Adipocyte (in vitro differentiated cells): ENCODE results near the gene SCAF1.
"Not testable (repeated sequence)": the region's sequence is repeated elsewhere in the genome, so short reads cannot be mapped to it uniquely, and the experiment has no call there.

Experiments
- DNase-seq: peaks from one replicate; pipeline ENCODE4 v3.0.0-alpha.2; 2015; ENCODE audit warnings: low read depth
- H3K27me3 ChIP-seq: replicated peaks from 2 replicates; pipeline ENCODE4 v1.7.0; 2013; ENCODE audit warnings: mild to moderate bottlenecking, low read length, moderate library complexity; ENCODE audit not compliant: control insufficient read depth, insufficient read depth
- H3K36me3 ChIP-seq: 2 replicates; pipeline ENCODE4 v1.7.0; 2013; ENCODE audit warnings: low read length, mild to moderate bottlenecking, moderate library complexity; ENCODE audit not compliant: control insufficient read depth, insufficient read depth, severe bottlenecking
- H3K4me1 ChIP-seq: 2 replicates; pipeline ENCODE4 v1.7.0; 2013; ENCODE audit warnings: mild to moderate bottlenecking, low read length, moderate library complexity; ENCODE audit not compliant: control insufficient read depth, insufficient read depth
- H3K4me3 ChIP-seq: 2 replicates; pipeline ENCODE4 v1.7.0; 2013; ENCODE audit warnings: mild to moderate bottlenecking, low read length, moderate library complexity
- H3K9ac ChIP-seq: 2 replicates; pipeline ENCODE4 v1.7.0; 2013; ENCODE audit warnings: mild to moderate bottlenecking, low read length, moderate library complexity
- H3K9me3 ChIP-seq: 2 replicates; pipeline ENCODE4 v1.7.0; 2013; ENCODE audit warnings: mild to moderate bottlenecking, low read length, moderate library complexity; ENCODE audit not compliant: control insufficient read depth

The SCAF1 gene

GRCh38 chr19:49624967-49625910 is 16.8 kb upstream of the SCAF1 start:
- H3K4me1 ChIP-seq, result peaks cover 8% of the 10 kb centered on the region
- no peaks in the 10 kb centered on the region for H3K27me3 ChIP-seq
- no peak overlapping the region for H3K9ac ChIP-seq
- H3K4me3 ChIP-seq, result no peak overlapping the region
- peaks cover 24% of the 10 kb centered on the region for H3K36me3 ChIP-seq
- H3K9me3 ChIP-seq, result no peaks in the 10 kb centered on the region
- no peak for DNase-seq

DNA sequence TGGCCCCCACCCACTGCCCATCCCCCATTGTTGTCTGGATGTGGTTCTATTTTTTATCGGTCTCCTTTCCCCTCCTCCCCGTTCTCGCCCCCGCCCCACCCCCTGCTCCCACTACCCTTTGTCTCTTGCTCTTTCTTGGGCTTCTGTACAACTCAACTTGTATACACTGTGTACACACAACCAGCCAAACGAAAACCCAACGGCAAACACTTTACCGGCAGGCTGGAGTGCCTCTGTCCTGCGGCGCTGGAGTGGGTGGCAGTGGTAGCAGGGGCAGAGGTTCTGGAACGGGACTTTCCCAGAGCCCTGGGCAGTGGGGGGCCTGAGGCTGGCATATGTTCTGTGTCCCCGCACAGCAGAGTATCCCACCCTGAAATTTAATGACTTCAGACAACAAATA is 15.8 kb upstream of the SCAF1 start:
- Histone ChIP-seq H3K4me3 (no peak overlapping the region), H3K27me3 (no peaks in the 10 kb centered on the region), H3K9me3 (no peaks in the 10 kb centered on the region), H3K4me1 (peaks cover 16% of the 10 kb centered on the region), H3K9ac (no peak overlapping the region), H3K36me3 (peaks cover 22% of the 10 kb centered on the region)
- DNase-seq, result no peak

DNA sequence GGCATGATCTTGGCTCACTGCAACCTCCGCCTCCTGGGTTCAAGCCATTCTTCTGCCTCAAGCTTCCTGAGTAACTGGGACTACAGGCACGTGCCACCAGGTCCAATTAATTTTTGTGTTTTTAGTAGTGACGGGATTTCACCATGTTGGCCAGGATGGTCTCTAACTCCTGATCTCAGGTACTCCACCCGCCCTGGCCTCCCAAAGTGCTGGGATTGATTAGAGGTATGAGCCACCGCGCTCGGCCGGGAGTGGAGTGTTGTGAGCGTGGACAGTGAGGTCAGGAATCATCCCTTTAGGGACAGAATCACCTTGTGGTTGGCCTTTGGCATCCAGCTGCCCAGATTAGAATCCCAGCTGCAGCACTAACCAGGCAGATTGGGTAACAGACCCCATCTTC is 12.3 kb upstream of the SCAF1 start:
- DNase-seq, result no peak
- H3K4me1 ChIP-seq, result peaks cover 34% of the 10 kb centered on the region
- H3K9me3 ChIP-seq, result no peaks in the 10 kb centered on the region
- H3K4me3 ChIP-seq, result no peak overlapping the region
- H3K27me3 ChIP-seq, result no peaks in the 10 kb centered on the region
- H3K9ac ChIP-seq, result no peak overlapping the region
- peaks cover 14% of the 10 kb centered on the region for H3K36me3 ChIP-seq

- H3K27me3 ChIP-seq, result no peaks in the 10 kb centered on the region
- peaks cover 19% of the 10 kb centered on the region for H3K36me3 ChIP-seq
- H3K4me1 ChIP-seq, result peaks cover 40% of the 10 kb centered on the region
- H3K9me3 ChIP-seq, result no peaks in the 10 kb centered on the region
- no peak for DNase-seq
- peak overlapping the region; percentile 70 for H3K9ac ChIP-seq
- H3K4me3 ChIP-seq, result no peak overlapping the region
Measured at GRCh38 chr19:49631014-49631588, 10.9 kb upstream of the SCAF1 start.

- Histone ChIP-seq H3K9me3 (no peaks in the 10 kb centered on the region), H3K9ac (no peak overlapping the region), H3K36me3 (peaks cover 21% of the 10 kb centered on the region), H3K4me1 (peaks cover 46% of the 10 kb centered on the region), H3K27me3 (no peaks in the 10 kb centered on the region), H3K4me3 (no peak overlapping the region)
- no peak for DNase-seq
Measured at GRCh38 chr19:49631610-49632192, 10.3 kb upstream of the SCAF1 start.

GRCh38 chr19:49632576-49632975 is 9.4 kb upstream of the SCAF1 start:
- Histone ChIP-seq H3K4me3 (no peak overlapping the region), H3K9ac (peak overlapping the region; percentile 75), H3K36me3 (peaks cover 14% of the 10 kb centered on the region), H3K27me3 (no peaks in the 10 kb centered on the region), H3K4me1 (peaks cover 50% of the 10 kb centered on the region), H3K9me3 (no peaks in the 10 kb centered on the region)
- DNase-seq, result no peak

- H3K27me3 ChIP-seq, H3K4me3 ChIP-seq, DNase-seq, H3K9me3 ChIP-seq: not testable (repeated sequence)
- Histone ChIP-seq H3K4me1 (peaks cover 51% of the 10 kb centered on the region), H3K9ac (peak overlapping the region; percentile 75), H3K36me3 (peaks cover 14% of the 10 kb centered on the region)
Measured at GRCh38 chr19:49633273-49633672, 8.7 kb upstream of the SCAF1 start.

DNA sequence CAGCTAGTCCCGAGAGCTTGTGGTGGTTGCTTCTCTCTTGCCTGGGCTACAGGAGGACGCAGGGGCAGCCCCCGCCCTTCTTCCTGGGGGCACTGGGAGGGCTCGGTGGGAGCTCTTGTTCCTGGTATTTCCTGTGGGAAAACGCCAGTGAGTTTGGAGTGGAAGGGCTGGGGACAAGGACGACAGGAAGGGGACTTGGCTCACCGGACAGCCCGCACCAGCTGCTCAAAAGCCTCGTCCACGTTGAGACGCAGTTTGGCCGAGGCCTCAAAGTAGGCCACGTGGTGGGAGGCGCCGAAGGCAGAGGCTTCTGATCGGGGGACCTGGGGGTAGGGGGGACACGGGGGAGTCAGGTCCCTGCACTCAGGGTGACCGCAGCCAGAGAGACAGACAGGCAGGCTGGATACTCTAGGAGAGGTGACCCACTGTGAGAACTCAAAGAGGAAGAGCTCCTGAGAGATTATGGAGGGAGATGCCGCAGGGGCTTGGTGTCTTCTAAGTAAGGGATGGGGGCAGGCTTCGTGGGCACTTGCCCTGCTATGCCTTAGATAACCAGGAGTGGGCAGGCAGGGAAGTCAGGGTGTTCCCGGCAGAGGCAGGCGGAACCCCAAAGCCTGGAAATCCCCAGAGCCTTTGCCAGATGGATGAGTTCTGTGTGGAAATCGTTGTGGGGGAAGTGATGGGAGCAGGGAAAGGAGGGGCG is 6.3 kb upstream of the SCAF1 start:
- H3K36me3 ChIP-seq, result peaks cover 14% of the 10 kb centered on the region
- H3K9ac ChIP-seq, result peak overlapping the region; percentile 48
- peaks cover 48% of the 10 kb centered on the region for H3K4me1 ChIP-seq
- H3K9me3 ChIP-seq, result no peaks in the 10 kb centered on the region
- no peaks in the 10 kb centered on the region for H3K27me3 ChIP-seq
- peak; percentile 17 for DNase-seq
- H3K4me3 ChIP-seq, result no peak overlapping the region

DNA sequence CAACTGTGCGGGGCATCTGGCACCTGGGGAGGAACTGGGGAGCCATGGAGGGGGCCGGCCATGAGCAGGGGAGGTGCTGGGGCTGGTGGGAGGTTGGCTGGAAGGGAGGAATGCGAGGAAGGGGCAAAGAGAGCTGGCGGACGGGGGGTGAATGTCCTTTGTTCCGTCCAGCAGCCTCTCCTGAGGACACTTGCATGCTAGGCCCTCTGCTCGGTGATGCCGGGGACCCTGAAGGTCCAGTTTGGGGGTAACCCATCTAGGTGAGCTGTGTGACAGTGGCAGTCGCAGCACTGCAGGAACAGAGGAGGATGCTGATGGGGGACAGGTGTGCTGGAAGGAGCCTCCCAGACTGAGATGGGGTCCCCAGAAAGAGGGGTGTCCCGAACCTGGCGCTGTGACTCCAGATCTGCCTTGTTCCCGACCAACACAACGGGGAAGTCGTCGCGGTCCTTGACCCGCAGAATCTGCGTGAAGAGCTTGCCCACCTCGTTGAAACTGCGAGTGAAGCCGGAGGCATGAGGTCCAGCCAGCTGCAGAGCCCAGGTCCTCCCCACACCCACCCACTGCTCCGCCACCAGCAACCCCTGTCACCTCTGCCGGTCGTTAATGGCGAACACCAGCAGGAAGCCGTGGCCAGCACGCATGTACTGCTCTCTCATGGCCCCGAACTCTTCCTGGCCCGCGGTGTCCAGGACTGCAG is 5.6 kb upstream of the SCAF1 start:
- H3K27me3 ChIP-seq, result no peaks in the 10 kb centered on the region
- H3K36me3 ChIP-seq, result peaks cover 14% of the 10 kb centered on the region
- H3K4me3 ChIP-seq, result peak overlapping the region; percentile 33
- H3K9me3 ChIP-seq, result no peaks in the 10 kb centered on the region
- no peak for DNase-seq
- peak overlapping the region; percentile 54 for H3K9ac ChIP-seq
- peaks cover 48% of the 10 kb centered on the region for H3K4me1 ChIP-seq

- peak; percentile 96 for DNase-seq
- peak overlapping the region; percentile 99 for H3K9ac ChIP-seq
- peaks cover 14% of the 10 kb centered on the region for H3K36me3 ChIP-seq
- peaks cover 44% of the 10 kb centered on the region for H3K4me1 ChIP-seq
- H3K9me3 ChIP-seq, result no peaks in the 10 kb centered on the region
- no peaks in the 10 kb centered on the region for H3K27me3 ChIP-seq
- H3K4me3 ChIP-seq, result peak overlapping the region; percentile 83
Measured at GRCh38 chr19:49637821-49638738, 3.9 kb upstream of the SCAF1 start.
